HG03378 (cell line): ENCODE results near the gene RBMX2.
"Not testable (repeated sequence)": the region's sequence is repeated elsewhere in the genome, so short reads cannot be mapped to it uniquely, and the experiment has no call there.

Experiments
- ATAC-seq: cut with Tn5 transposase; IDR thresholded peaks from one replicate; pipeline ENCODE4 v1.9.1; 2021; ENCODE audit warnings: mild to moderate bottlenecking, moderate library complexity; ENCODE audit not compliant: unreplicated experiment

The RBMX2 gene

GRCh38 chrX:130401415-130402207 is at the start of gene RBMX2:
Gene RBMX2, plus strand, starts transcription at chrX:130401987. Its CDS starts 46 bp downstream, at chrX:130402033.
- peak; percentile 86 for ATAC-seq

GRCh38 chrX:130352050-130352449 is 49.7 kb upstream of the RBMX2 start:
- ATAC-seq = not testable (repeated sequence)

GRCh38 chrX:130376077-130376476 is 25.7 kb upstream of the RBMX2 start:
- no peak for ATAC-seq

GRCh38 chrX:130378024-130378669 is 23.6 kb upstream of the RBMX2 start:
- ATAC-seq = no peak

GRCh38 chrX:130385520-130385919 is 16.3 kb upstream of the RBMX2 start, which contains the start of gene GPR119:
Gene GPR119, minus strand, starts transcription at chrX:130385674. Its CDS starts 227 bp downstream, at chrX:130385447.
- no peak for ATAC-seq

- no peak for ATAC-seq
These were observed 15.4 kb upstream of the RBMX2 start for GRCh38 chrX:130386408-130386808.

- no peak for ATAC-seq
These were observed 8.2 kb upstream of the RBMX2 start for GRCh38 chrX:130393451-130394074.

GRCh38 chrX:130395341-130395740 is 6.4 kb upstream of the RBMX2 start:
- ATAC-seq = no peak

- ATAC-seq = no peak
These were observed 459 bp downstream of the RBMX2 start for GRCh38 chrX:130402208-130402684.

GRCh38 chrX:130413415-130413814 is 11.6 kb downstream of the RBMX2 start:
- ATAC-seq = no peak

- ATAC-seq = no peak
These were observed 13.0 kb downstream of the RBMX2 start for GRCh38 chrX:130414800-130415199.

GRCh38 chrX:130415201-130415600 is 13.4 kb downstream of the RBMX2 start:
- ATAC-seq = no peak

GRCh38 chrX:130416785-130417184 is 15.0 kb downstream of the RBMX2 start:
- ATAC-seq = no peak

GRCh38 chrX:130418066-130418465 is 16.3 kb downstream of the RBMX2 start:
- peak; percentile 56 for ATAC-seq

GRCh38 chrX:130418740-130419139 is 17.0 kb downstream of the RBMX2 start:
- ATAC-seq = peak; percentile 33

GRCh38 chrX:130419263-130419662 is 17.5 kb downstream of the RBMX2 start:
- no peak for ATAC-seq

GRCh38 chrX:130426531-130426930 is 24.7 kb downstream of the RBMX2 start:
- ATAC-seq = no peak

GRCh38 chrX:130429236-130429635 is 27.4 kb downstream of the RBMX2 start:
- ATAC-seq = not testable (repeated sequence)

- ATAC-seq = no peak
These were observed 34.1 kb downstream of the RBMX2 start for GRCh38 chrX:130435937-130436336.

GRCh38 chrX:130437996-130438395 is 36.2 kb downstream of the RBMX2 start:
- not testable (repeated sequence) for ATAC-seq

- ATAC-seq = no peak
These were observed 42.1 kb downstream of the RBMX2 start for GRCh38 chrX:130443875-130444274.
